ENCODE data around the gene ABCB11.

DNA sequence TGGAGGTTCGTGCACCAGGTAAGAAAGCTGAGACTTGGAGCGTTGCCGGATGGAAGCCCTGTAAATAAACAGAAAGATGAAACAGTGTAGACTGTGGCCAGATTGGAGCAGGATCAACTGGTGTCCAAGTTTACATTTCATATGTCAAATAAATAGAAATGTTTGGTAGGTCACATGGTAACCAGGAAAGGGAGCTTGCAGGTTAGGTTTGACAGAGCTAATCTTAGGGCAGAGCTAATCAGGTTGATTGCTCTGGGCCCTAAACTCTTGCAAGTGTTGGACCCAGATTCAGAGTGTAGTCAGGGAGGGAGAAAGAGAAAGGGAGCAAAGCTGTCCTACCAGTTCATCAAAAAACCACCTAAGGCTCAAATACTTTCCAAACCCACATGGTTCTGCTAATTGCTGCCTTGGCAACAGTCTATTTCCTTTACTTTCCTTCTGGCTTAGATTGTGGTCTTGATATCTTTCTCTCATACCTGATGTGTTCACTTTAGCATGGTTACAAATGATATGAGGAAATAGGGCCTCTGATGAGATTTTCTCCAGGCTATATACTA is 66.8 kb downstream of the ABCB11 start:
- TF ChIP-seq, protein P1, sequence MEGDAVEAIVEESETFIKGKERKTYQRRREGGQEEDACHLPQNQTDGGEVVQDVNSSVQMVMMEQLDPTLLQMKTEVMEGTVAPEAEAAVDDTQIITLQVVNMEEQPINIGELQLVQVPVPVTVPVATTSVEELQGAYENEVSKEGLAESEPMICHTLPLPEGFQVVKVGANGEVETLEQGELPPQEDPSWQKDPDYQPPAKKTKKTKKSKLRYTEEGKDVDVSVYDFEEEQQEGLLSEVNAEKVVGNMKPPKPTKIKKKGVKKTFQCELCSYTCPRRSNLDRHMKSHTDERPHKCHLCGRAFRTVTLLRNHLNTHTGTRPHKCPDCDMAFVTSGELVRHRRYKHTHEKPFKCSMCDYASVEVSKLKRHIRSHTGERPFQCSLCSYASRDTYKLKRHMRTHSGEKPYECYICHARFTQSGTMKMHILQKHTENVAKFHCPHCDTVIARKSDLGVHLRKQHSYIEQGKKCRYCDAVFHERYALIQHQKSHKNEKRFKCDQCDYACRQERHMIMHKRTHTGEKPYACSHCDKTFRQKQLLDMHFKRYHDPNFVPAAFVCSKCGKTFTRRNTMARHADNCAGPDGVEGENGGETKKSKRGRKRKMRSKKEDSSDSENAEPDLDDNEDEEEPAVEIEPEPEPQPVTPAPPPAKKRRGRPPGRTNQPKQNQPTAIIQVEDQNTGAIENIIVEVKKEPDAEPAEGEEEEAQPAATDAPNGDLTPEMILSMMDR (IDR thresholded peaks at IDR 0.05) = no peak
- no peak for TF ChIP-seq POLR2A (IDR thresholded peaks at IDR 0.05)

Measured in vagina (tissue), 2 donors.